GOT3 (cell line): ENCODE data around the gene YBEY.

Experiments used
- DNase-seq: peaks from one replicate; lab custom pipeline; 2025; ENCODE audit warnings: mixed read lengths; lab: John Stamatoyannopoulos, UW

YBEY gene

GRCh38 chr21:46264690-46265144, 21.4 kb upstream of the YBEY start:
- no peak for DNase-seq

- DNase-seq = no peak
Observed at GRCh38 chr21:46265736-46266525, 20.2 kb upstream of the YBEY start.

- no peak for DNase-seq
Observed at GRCh38 chr21:46266946-46267345, 19.2 kb upstream of the YBEY start.

- DNase-seq = no peak
Observed at GRCh38 chr21:46268371-46268770, 17.8 kb upstream of the YBEY start.

- DNase-seq = no peak
Observed at GRCh38 chr21:46269466-46269865, 16.7 kb upstream of the YBEY start.

GRCh38 chr21:46273341-46273740, 12.8 kb upstream of the YBEY start:
- no peak for DNase-seq

- no peak for DNase-seq
Observed at GRCh38 chr21:46274797-46275390, 11.2 kb upstream of the YBEY start.

- DNase-seq = no peak
Observed at GRCh38 chr21:46284077-46284644, 2.0 kb upstream of the YBEY start.

GRCh38 chr21:46284733-46285132, 1.4 kb upstream of the YBEY start:
- DNase-seq = no peak

GRCh38 chr21:46285206-46285661, 908 bp upstream of the YBEY start, which contains the start of gene MCM3AP:
Gene MCM3AP (minus strand): TSS chr21:46285611. CDS start chr21:46285286, 325 bp downstream.
- no peak for DNase-seq

GRCh38 chr21:46286648-46287002, 483 bp downstream of the YBEY start:
- no peak for DNase-seq

GRCh38 chr21:46287541-46287940, 1.4 kb downstream of the YBEY start:
- no peak for DNase-seq

- DNase-seq = no peak
Observed at GRCh38 chr21:46289655-46290179, 3.6 kb downstream of the YBEY start.

- no peak for DNase-seq
Observed at GRCh38 chr21:46291561-46291960, 5.4 kb downstream of the YBEY start.

- no peak for DNase-seq
Observed at GRCh38 chr21:46294647-46295176, 8.6 kb downstream of the YBEY start.

GRCh38 chr21:46295177-46295770, 9.1 kb downstream of the YBEY start:
- DNase-seq = no peak

GRCh38 chr21:46295996-46296752, 10.0 kb downstream of the YBEY start:
- no peak for DNase-seq

GRCh38 chr21:46297338-46298271, 11.5 kb downstream of the YBEY start:
- DNase-seq = no peak

- no peak for DNase-seq
Observed at GRCh38 chr21:46299167-46299566, 13.0 kb downstream of the YBEY start.

- DNase-seq = no peak
Observed at GRCh38 chr21:46301759-46302158, 15.6 kb downstream of the YBEY start.
